ENCODE data around the gene WIPF2. TPM values are rescaled to one million over a fixed set of nuclear protein-coding genes. Genes with fewer than 3 reads are reported as not detected.
A peak's percentile ranks its signal among the peaks of the same experiment; 100 is the strongest.

WIPF2 gene
- total and polyA plus RNA-seq, 8 donors = 29.0 to 35.8 (median 32.1) TPM

GRCh38 chr17:40310882-40311391 lies 91.8 kb downstream of the WIPF2 start:
- H3K4me3 ChIP-seq = no peak overlapping the region
- no peaks in the 10 kb centered on the region for H3K27me3 ChIP-seq
- H3K4me1 ChIP-seq = peaks cover 83 to 99% of the 10 kb centered on the region in 2 donors
- TF ChIP-seq, protein P1, sequence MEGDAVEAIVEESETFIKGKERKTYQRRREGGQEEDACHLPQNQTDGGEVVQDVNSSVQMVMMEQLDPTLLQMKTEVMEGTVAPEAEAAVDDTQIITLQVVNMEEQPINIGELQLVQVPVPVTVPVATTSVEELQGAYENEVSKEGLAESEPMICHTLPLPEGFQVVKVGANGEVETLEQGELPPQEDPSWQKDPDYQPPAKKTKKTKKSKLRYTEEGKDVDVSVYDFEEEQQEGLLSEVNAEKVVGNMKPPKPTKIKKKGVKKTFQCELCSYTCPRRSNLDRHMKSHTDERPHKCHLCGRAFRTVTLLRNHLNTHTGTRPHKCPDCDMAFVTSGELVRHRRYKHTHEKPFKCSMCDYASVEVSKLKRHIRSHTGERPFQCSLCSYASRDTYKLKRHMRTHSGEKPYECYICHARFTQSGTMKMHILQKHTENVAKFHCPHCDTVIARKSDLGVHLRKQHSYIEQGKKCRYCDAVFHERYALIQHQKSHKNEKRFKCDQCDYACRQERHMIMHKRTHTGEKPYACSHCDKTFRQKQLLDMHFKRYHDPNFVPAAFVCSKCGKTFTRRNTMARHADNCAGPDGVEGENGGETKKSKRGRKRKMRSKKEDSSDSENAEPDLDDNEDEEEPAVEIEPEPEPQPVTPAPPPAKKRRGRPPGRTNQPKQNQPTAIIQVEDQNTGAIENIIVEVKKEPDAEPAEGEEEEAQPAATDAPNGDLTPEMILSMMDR (IDR thresholded peaks at IDR 0.05) = no peak
- DNase-seq (no peak), ATAC-seq (no peak)
- H3K9me3 ChIP-seq = no peaks in the 10 kb centered on the region
- H3K36me3 ChIP-seq = no peaks in the 10 kb centered on the region
- H3K27ac ChIP-seq = peak overlapping the region; percentile 56 to 100
- intact Hi-C loops (cut with DNase I) = no loop called here

- TF ChIP-seq, protein P1 (IDR thresholded peaks at IDR 0.05) = no peak
- Histone ChIP-seq H3K36me3 (no peaks in the 10 kb centered on the region), H3K4me1 (peaks cover 87 to 99% of the 10 kb centered on the region in 2 donors), H3K27me3 (no peaks in the 10 kb centered on the region), H3K27ac (peak overlapping the region; percentile 56 to 100), H3K9me3 (no peaks in the 10 kb centered on the region), H3K4me3 (no peak overlapping the region)
- ATAC-seq (peak; percentile 10), DNase-seq (peak in 2 of 4 donors; percentile 74 to 85)
- intact Hi-C loops (cut with DNase I) = no loop called here
Observed at GRCh38 chr17:40311575-40311974, 92.5 kb downstream of the WIPF2 start.

- TF ChIP-seq, protein P1 (IDR thresholded peaks at IDR 0.05) = no peak
- ATAC-seq (no peak), DNase-seq (peak in 2 of 4 donors; percentile 46 to 54)
- no peaks in the 10 kb centered on the region for H3K9me3 ChIP-seq
- no peaks in the 10 kb centered on the region for H3K36me3 ChIP-seq
- intact Hi-C loops (cut with DNase I) = no loop called here
- H3K4me3 ChIP-seq = no peak overlapping the region
- no peaks in the 10 kb centered on the region for H3K27me3 ChIP-seq
- H3K4me1 ChIP-seq = peaks cover 87 to 99% of the 10 kb centered on the region in 2 donors
- peak overlapping the region; percentile 56 to 100 for H3K27ac ChIP-seq
Observed at GRCh38 chr17:40312131-40312731, 93.1 kb downstream of the WIPF2 start.

DNA sequence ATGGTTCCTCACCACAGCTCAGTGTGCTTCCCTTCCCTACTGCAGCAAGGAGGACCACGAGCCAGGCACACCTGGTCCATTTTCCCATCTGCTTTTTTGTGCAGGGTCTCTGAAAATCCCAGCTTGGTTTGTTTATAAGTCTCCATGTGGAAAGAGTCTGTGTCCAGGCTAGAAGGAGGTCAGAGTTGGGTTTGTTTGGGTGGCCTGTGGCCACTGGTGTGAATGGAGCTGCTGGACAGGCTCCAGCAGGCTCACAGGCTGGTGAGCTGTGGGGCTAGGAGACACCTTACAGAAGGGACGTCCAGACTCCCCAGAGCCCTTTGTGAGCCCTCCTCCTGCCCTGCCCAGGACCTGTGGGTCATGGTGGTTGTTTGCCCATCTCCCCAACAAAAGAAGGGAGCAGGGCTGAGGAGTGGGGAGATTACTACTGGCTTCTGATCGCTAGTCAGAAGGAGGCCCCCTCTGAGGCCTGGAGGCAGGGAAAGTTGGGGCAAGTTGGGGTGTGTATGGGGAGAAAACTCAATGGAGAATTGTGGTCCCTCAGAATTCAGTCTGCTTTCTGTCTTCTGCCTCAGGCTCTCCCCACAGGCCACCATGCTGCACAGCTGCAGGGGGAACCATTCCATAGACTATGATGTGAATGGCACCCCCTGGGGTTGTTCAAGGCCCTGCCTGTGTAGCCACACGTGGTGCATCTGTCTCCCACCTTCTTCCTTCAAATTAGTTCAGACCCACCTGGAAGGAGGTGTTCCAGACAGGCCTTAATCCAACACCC lies 94.0 kb downstream of the WIPF2 start:
- intact Hi-C loops (cut with DNase I) = no loop called here
- Histone ChIP-seq H3K27me3 (no peaks in the 10 kb centered on the region), H3K4me1 (peaks cover 83 to 98% of the 10 kb centered on the region in 2 donors), H3K36me3 (no peaks in the 10 kb centered on the region), H3K9me3 (no peaks in the 10 kb centered on the region), H3K27ac (peak overlapping the region; percentile 48 to 100), H3K4me3 (no peak overlapping the region)
- peak in 1 of 4 donors; percentile 37 for DNase-seq
- ATAC-seq = no peak
- TF ChIP-seq, protein P1 (IDR thresholded peaks at IDR 0.05) = no peak

All from left lung (tissue), 10 donors.